ENCODE results near the gene DISP2.

The DISP2 gene

GRCh38 chr15:40358471-40359353 is 693 bp downstream of the DISP2 start:
- no peak for DNase-seq (ENCODE audit: low read depth in 2 of 3, low spot score in 1 of 3)

GRCh38 chr15:40360015-40360414 is 2.0 kb downstream of the DISP2 start:
- DNase-seq (ENCODE audit: low read depth in 2 of 3, low spot score in 1 of 3), result no peak

GRCh38 chr15:40361640-40362039 is 3.6 kb downstream of the DISP2 start:
- no peak for DNase-seq (ENCODE audit: low read depth in 2 of 3, low spot score in 1 of 3)

GRCh38 chr15:40363611-40364010 is 5.6 kb downstream of the DISP2 start:
- no peak for DNase-seq (ENCODE audit: low read depth in 2 of 3, low spot score in 1 of 3)

GRCh38 chr15:40364251-40364650 is 6.2 kb downstream of the DISP2 start:
- no peak for DNase-seq (ENCODE audit: low read depth in 2 of 3, low spot score in 1 of 3)

- DNase-seq (ENCODE audit: low read depth in 2 of 3, low spot score in 1 of 3), result no peak
These were observed 7.0 kb downstream of the DISP2 start for GRCh38 chr15:40365016-40365415.

GRCh38 chr15:40365624-40366456 is 7.8 kb downstream of the DISP2 start:
- no peak for DNase-seq (ENCODE audit: low read depth in 2 of 3, low spot score in 1 of 3)

- DNase-seq (ENCODE audit: low read depth in 2 of 3, low spot score in 1 of 3), result no peak
These were observed 8.7 kb downstream of the DISP2 start for GRCh38 chr15:40366457-40367370.

GRCh38 chr15:40367371-40367685 is 9.3 kb downstream of the DISP2 start:
- no peak for DNase-seq (ENCODE audit: low read depth in 2 of 3, low spot score in 1 of 3)

GRCh38 chr15:40367686-40368611 is 9.9 kb downstream of the DISP2 start:
- DNase-seq (ENCODE audit: low read depth in 2 of 3, low spot score in 1 of 3), result peak; percentile 66 to 81 (median 78)

- DNase-seq (ENCODE audit: low read depth in 2 of 3, low spot score in 1 of 3), result no peak
These were observed 10.9 kb downstream of the DISP2 start for GRCh38 chr15:40368719-40369473.

- DNase-seq (ENCODE audit: low read depth in 2 of 3, low spot score in 1 of 3), result no peak
These were observed 11.5 kb downstream of the DISP2 start for GRCh38 chr15:40369474-40369869.

GRCh38 chr15:40369971-40370370 is 12.0 kb downstream of the DISP2 start:
- no peak for DNase-seq (ENCODE audit: low read depth in 2 of 3, low spot score in 1 of 3)

- DNase-seq (ENCODE audit: low read depth in 2 of 3, low spot score in 1 of 3), result no peak
These were observed 15.0 kb downstream of the DISP2 start for GRCh38 chr15:40372981-40373380.

- DNase-seq (ENCODE audit: low read depth in 2 of 3, low spot score in 1 of 3), result no peak
These were observed 19.6 kb downstream of the DISP2 start for GRCh38 chr15:40377606-40378005.

- no peak for DNase-seq (ENCODE audit: low read depth in 2 of 3, low spot score in 1 of 3)
These were observed 21.4 kb downstream of the DISP2 start for GRCh38 chr15:40379374-40379773.

GRCh38 chr15:40379853-40380252 is 21.8 kb downstream of the DISP2 start:
- no peak for DNase-seq (ENCODE audit: low read depth in 2 of 3, low spot score in 1 of 3)

GRCh38 chr15:40380636-40381035 is 22.6 kb downstream of the DISP2 start:
- DNase-seq (ENCODE audit: low read depth in 2 of 3, low spot score in 1 of 3), result no peak

- DNase-seq (ENCODE audit: low read depth in 2 of 3, low spot score in 1 of 3), result no peak
These were observed 24.0 kb downstream of the DISP2 start for GRCh38 chr15:40381818-40382529.
